Activated CD8-positive, alpha-beta memory T cell treated with anti-CD3 and anti-CD28 coated beads, Interleukin-2, amount 50 U/mL, for 48 hours (primary cell): ENCODE measurements around the gene RAP1GAP.

Experiments
- DNase-seq: peaks from one replicate; pipeline ENCODE4 v3.0.0-alpha.2; 2020

RAP1GAP gene

DNA sequence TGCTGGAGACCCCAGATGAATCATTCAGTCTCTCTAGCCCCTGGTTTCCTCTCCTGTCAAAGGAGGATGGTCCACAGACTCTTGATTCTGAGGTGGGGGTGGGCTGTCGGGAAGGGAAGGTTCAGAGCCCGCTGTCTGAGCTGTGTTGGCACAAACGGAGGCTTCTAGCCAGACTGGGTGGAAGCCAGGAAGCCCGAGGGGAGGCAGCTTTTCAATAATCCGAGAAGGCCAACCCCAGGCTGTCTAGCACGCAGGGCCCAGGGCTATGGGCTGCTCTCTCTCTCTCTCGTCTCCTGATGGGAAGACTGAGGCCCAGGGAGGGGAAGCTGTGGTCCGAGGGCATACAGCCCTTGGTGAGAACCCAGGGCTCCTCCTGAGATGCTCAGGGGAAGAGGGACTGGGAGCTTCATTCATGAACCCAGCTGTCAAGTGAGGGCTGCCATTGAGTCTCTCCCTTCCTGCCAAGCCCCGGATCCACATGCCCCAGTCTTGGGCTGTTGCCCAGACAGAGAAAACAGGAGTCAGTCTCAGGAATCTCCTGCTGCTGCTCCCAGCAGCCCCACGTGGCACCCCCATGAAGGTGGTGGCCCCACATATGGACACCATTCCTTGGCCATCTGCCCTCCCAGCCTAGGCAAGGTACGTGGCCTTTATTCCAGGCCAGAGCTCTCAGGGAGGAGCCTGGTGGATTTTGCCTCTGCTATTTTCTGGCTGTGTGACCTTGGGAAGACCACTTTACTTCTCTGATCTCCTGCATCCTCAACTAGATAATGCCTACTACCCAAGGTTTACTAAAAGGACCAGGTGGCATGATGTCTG lies 44.4 kb downstream of the RAP1GAP start:
- no peak for DNase-seq

DNA sequence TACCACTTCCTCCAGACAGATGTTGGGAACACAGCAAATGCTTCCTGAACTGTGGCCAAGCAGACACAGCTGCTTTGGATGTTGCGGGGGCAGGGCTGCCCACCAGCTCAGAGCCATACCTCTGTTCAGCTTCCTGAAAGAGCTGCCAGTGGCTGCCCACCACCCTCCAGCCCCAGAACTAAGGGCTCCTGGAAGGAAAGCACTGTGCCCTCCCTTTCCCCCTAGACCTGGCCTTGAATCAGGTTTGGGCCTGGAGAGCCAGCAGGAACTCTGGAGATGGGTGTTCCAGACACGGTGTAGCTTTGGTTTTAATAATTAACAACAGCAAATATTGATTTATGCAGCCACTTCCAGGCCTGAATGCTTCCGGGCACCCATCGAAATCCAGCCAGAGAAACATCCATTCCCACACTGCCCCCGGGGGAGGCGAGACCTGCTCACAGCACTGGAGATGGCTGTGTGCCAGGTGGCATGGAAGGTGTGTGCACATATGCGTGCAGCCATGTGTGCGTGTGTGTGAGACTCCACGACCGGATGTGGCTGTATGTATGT lies 45.7 kb downstream of the RAP1GAP start:
- DNase-seq: no peak

DNA sequence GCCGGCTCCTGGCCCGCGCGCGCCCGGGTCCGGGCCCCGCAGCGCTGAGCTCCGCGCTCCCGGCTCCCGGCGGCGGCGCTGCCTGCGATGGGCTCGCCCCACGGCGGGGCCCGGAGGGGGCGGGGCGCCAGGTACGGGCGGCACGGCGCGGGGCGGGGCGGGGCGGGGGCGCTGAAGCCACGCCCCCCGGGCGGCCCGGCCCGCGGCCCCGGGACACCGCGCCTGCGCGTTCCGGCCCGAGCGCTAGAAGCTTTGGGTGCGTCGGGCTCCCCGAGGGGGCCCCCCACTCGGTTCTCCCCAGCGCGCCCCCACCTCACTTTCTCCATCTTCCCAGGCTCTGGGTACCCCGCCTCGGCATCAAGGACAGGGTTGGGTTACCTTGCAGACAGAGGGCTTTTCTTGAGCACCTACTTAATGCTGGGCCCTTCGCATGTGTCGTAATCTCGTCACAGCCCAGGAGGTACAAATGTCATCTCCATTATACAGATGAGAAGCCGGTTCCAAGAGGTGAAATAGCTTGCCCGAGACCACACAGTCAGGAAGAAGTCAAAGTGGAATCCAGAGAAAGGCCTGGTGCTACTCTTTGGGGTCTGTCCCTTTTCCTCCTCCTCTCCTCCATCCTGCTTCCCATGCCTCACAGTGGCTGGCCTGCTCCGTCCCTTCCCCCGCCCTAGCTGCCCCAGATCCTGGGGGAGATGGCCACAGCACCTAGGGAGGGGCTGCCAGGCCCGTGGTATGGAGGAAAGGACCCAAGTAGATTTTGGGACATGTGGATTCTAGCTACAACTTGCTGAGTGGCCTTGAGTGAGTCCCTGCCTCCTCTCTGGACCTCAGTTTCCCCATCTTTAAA lies 46.5 kb downstream of the RAP1GAP start:
- DNase-seq: peak; percentile 78

DNA sequence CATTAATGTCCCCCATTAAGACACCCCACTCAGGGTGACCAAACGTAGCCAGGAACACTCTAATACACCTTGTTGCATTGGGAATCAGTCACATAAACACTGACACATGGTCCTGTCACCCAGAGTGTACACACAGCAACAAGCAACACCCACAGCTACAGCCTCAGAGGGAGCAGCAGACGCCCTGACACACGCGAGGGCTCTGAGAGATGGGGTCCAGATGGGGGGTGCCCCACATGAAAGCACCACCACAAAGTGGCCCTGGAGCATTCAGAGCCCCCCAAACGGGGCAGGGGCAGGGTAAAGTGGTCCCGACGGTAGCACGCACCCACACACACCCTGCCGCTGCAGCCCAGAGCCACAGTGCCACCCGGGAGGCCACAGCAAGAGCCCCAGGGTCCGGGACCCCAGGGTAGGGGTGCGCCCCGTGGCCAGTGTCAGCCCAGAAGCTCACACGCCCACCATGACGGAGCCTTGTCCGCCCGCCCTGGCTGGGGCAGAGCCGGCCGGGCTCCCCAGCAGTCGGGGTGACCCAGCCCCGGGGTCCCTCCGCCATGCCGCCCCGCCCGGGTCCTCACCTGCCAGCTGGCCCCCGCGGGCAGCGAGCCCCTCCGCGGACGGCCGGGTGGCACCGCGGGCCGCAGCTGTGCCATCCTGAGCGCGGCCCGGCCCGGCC lies 47.3 kb downstream of the RAP1GAP start:
- DNase-seq: no peak

DNA sequence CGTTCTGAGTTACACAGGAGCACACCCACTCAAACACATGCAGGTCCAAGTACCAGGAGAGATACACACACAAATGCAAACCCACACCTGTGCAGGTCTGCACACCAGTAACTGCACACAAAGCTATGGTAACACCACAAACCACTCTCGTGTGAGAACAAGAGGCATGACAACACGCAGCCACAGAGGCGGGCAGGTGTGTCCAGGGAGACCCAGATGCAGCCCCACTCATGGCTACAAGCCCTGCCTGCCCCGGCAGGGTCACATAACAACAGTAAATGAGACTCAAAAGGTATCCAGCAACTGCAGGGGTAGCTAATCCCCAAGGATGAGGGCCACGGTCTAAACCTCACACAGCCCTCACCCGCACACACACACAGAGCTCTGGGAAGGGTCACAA lies 48.1 kb downstream of the RAP1GAP start:
- DNase-seq: no peak

DNA sequence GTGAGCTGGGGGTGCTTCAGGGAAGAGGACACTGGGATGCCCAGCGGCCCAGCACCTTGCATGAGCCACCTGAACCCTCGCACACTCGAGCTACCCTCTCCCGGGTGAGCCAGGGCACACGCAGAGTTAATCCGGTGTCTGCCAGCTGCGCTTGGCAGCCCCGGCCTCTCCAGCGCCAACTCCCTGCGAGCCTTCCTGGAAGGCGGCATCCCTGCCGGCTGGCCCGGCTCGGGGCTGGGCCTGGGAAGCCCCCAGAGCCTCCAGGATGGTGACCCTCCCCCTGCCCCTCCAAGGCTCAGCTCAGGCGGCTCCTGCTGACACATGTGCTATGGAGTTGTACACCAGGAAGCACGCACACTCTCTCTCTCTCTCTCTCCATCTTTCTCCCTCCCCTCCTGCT lies 48.7 kb downstream of the RAP1GAP start:
- DNase-seq: no peak

DNA sequence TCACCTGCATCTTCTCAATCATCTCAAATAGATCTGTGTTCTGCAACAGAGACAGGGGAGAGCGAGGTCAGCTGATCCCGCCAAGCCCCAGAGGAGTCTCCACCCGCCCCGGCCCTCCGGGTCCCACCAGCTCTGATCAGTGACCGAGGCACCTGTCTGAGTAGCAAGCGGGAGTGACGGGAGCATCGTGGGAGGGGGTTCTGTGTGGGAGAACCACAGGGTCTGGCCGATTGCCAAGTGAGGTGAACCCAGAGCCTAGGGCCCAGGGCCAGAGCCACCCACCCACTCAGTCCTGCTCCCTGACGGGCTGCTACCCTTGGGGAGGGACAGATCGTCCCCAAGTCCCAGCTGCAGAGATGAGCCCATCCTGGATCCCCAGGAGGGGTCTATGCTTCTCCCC lies 49.1 kb downstream of the RAP1GAP start:
- no peak for DNase-seq

DNA sequence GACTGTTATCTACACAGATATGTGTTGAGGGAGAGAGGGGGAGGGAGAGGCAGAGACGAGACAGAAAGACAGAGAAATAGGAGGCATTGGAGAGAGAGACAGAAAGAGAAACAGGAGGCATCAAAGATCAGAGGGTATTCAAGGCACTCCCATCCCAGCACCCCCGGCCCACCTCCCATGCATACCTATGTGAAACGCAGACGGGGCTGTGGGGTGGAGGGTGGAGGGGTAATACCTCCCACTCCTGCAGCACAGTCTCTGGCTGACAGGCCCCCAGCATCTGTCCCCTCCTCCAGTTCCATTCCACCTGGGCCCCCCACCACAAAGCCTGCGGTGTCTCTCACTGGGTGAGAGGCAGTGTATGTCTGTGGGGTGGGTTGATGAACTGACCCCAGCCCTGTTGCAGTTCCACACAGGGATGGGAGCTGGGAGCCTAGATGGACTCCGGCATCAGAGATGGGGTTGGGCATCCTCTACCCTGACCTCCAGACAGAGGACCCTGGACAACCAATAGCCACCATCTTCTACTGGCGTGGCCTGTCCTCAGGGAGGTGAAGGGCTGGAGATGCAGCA lies 49.7 kb downstream of the RAP1GAP start:
- DNase-seq: no peak

DNA sequence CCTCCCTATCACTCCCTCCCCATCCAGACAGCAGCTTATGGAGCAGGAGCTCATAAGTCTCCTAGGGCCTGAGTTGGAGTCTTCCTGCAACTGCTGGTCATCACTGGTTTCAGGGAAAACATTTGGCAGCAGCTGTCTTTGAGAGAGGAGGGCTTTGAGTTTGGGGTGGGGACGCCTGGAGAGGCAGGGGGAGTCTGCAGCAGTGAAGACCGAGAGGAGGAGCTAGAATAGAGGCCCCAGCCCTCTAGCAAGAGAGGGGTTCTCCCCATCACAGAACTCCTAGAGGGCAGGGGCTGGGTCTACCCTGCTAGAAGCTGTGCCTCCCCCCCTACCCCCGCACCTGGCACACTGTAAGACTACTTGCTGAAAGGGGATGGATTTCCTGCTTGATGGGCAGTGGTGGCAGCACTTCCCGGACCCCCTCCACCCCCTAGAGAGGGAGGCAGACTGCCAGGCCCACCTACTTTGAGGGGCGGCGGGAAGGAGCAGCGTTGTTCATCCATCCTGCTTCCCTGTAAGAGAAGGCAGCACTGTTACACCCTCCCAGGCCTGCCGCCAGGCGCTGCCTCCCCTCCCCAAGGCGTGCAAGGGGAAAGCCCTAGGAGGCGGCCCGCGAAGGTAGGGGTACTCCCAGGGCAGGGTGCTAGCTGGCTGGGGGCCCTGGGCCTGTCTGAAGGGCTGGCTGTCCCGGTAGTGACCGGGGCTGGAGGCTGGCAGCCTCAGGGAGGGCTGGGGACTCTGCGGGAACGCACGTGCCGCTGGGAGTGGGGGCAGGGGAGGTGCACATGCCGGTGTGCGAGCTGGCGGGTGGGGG lies 50.4 kb downstream of the RAP1GAP start:
- no peak for DNase-seq

DNA sequence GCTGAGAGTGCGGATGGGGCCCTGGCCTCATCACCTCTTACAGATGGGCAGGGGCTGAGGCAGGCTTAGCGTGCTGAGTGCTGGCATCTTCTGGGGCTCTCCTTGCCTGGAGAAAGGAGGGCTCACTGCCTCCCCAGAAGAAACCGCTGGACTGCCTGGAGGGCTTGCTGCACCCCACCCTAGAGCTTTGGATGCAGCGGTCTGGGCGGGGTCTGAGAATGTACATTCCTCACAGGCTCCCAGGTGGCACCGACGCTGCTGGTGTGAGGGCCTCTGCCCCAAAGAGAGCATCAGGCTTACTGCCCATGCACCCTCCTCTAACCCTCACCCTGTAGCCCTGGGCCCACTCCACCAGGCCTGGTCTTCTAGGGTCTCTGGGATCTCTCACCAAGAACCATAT lies 51.1 kb downstream of the RAP1GAP start:
- no peak for DNase-seq

DNA sequence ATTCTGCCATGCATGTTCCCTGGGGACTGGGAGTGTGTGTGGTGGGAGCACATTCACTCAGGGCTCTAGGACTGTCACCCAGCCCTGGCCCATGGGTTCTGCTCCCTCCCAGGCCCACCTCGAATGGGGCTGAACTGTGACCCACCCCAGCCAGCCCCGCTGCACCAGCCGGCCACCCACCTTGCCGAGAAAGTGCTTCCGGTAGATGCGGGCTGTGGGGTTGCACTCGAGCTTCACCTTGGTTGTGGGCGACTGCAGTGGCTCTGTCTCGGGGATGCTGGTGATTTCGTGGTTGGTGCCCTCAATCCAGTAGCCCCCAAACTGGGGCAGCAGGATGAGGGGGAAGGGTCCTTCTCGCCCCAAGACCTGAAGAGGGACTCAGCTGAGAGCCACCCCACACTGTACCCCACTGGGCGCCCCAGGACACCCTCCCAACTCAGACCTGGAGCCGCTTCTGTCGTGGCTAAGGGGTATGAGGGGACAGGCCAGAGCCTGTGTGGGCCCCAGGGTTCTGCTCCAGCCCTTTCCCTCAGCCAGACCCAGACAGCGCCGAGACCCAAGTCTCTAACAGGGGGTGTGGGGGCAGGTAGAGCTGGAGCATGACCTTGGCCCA lies 51.9 kb downstream of the RAP1GAP start:
- no peak for DNase-seq

DNA sequence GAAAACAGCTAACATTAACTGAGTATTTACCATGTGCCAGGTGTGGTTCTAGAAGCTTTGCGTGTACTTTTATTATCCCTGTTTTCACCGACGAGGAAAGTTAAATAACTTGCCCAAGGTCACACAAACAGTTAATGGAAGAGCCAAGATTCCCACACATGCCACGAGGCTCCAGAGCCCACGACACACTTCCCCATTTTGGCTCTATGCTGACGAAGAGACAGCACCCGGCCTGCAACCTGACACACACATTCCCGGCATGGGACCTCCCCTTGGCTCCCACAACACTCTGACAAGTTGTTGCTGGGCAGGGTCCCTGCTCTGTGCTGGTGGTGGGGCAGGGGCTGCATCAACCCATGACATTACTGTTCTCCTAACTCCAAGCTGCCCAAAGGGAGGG lies 52.8 kb downstream of the RAP1GAP start:
- no peak for DNase-seq

DNA sequence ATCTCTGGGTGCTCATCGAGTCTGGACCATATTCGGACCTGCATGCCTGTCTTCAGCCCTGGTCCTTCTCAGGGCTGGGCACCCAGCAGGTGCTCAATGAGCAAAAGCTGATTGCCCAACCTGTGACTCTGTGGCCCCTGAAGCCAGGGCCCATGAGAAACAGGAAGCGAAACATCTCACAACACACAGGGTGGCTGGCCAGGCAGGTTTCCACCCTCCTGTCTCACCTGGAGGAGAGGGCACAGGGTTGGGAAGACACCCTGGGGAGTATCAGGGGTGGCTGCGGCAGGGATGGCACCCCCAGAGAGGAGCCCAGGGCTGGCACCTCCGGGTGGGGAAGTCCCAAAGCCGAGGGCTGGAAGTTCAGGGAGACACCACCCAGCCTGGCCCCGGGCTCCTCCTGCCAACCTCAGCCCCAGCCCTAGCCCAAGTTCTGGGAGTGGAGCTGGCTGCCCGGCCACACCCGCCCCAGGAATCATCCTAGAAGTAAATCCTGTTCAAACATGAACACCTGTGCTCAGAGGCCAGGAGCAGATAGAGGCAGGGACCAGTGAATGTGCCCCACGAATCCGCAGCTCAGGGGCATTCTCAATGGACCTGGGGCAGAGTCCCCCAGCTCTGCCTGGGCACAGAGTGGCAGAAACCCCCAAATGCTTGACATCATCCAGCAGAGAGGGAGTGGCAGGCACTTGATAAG lies 54.6 kb downstream of the RAP1GAP start:
- no peak for DNase-seq

DNA sequence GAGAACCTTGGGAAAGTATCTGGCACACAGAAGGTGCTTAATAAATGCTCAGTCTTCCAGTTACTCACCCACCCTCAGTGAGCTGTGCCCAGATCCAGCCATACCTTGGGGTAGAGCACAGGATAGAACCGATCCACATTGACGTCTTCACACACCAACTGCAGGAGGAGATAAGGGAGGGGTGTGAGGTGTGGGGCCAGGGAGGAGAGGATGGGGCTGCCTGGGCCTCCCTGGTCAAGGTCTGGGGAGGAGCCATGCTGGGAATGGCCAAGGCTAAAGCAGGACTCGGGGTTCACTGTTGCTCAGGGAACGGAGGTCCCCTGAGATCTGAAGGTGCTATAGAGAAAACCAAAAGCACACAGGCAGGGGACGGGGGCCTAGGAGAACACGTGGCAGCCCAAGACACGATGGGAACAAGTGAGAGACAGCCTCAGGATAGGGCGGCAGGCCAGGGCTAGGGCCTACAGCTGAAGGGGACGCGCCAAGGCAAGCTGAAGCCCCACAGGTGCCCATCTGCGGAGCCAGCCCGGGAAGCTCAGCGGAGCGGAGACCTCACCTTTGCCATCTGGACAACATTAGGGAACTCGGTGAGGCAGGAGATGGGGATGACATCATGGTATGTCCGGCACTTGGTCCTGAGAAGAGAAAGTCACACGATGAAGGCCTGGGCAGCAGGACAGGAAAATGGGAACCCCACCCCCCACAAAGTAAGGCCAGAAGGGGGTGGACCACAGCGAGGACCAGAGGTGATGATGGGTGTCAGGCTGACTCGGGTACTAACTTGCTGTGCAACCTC lies 55.9 kb downstream of the RAP1GAP start:
- no peak for DNase-seq

DNA sequence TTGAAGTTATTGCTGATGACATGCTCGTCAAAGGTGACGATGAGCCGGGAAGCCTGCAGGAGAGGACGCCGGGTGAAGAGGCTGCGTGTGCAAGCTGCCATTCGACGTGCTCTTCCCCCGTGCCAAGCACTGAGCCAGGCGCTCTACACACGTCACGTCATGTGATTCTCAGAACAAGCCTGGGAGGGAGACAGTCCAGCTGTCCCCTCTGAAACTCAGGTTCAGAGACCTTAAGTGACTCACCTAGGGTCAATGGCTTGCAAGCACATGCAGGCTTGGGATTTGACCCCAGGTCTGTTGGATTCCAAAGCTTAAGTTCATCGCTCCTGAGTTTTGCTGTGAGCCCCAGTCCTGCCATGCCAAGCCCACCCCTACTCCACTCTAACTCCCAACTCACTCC lies 57.1 kb downstream of the RAP1GAP start:
- no peak for DNase-seq

DNA sequence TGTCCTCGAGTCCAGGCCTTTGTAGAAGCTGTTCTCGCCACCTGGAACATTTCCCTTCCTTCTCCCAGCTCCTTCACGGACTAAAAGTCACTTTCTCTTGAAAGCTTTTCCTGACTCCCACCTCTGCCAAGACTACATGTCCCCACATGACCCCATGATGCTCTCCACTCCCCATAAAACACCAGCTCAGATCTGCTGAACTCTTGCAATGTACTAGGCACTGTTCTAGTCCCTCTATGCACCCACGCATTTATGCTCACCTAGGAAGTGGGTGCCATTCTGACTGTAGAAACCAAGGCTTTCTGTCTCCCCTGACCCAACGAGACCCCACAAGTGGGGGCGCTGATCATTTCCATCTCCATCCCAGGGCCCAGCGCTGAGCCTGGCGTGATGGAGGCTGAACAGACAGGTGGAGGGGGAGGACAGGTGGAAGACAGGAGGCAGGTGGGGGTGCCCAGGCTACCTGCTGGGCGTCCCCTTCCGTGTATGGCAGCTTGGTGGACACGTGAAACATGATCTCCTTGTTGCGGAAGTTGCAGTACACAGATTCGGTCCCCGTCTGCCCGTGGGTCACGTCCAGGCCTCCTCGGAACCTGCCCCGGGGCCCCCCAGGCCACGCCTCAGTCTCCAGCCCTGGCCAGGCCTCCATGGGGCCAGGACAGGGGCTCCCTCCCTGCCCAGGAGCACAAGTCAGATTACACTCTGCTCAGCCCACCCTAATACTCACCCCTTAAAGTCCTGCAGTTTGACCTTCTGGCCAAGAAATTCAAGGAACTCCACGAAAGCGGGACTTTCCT lies 58.0 kb downstream of the RAP1GAP start:
- no peak for DNase-seq

DNA sequence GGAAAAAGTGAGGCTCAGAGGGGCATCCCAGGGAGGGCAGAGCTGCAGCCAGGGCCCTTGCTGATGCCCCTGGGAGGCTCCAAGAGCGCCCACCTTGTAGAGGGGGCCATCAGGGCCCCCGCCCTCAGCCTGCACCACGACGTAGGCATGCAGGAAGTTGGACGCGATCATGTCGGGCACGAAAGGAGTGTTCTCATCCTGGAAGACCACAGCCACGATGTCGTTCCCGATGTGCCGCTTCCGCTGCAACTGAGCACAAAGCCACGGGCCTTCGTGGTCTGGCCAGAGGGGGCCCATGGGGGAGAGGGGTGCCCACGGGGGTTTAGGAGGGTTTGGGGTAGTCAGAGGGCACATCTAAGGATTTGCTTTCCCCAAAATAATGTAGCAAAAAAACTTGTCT lies 59.1 kb downstream of the RAP1GAP start:
- DNase-seq: no peak

DNA sequence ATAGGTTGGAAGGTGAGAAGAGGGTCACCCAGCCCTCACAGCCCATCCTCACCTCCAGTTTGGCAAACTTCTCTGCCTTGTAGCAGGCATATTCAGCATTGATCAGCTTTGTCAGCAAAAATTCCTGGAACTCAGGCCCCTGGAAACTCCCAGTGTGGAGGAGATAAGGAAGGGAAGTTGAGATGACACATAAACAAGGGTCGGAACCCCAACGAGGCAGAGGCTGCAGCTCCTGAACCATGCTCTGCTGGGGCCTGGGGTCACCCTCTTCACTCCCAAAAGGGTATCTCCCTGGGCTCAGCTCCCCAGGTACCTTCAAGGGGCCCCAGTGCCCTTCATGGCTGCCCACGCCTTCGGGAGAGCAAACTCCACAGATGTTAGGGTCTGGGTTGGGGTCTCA lies 60.4 kb downstream of the RAP1GAP start:
- DNase-seq: no peak
